Measurements from ENCODE around the gene RBM12. TPM values are rescaled to one million over a fixed set of nuclear protein-coding genes. Genes with fewer than 3 reads are reported as not detected.
A peak's percentile ranks its signal among the peaks of the same experiment; 100 is the strongest.

Gene RBM12
- total RNA-seq, 3 donors from 2014 or later (not counting 1 experiment from before 2014, with no cell fraction given), result 80.9 to 112 (median 89.4) TPM

DNA sequence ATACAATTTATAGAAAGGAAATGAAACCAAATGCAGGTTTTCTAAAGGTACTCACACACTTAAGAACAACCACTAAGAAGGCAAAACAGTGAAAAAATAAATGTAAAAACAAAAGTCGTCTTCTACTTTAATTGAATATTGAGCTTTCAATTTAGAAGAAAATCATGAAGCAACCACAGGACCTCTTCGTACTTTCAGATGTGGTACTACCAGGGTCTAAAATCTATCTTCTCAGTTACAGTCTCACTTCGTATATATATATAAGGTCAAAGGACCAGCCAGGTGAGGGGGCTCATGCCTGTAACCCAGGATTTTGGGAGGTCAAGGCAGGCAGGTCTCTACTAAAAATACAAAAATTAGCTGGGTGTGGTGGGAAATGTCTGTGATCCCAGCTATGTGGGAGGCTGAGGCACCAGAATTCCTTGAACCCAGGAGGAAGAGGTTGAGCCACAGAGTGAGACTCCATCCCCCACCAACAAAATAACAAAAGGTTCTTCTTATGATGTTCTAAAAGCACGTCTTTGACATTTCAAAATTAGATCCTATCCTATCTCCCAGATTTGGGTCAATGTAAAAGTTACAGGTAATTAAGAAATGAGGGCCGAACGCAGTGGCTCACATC, 47.0 kb upstream of the RBM12 start:
- H3K36me3 Mint-ChIP-seq, result peaks cover 25% of the 10 kb centered on the region
- no peak overlapping the region for H3K4me3 ChIP-seq (ENCODE audit: low read length)
- H3K36me3 ChIP-seq (ENCODE audit: control insufficient read depth, insufficient read depth, low read length), result peaks cover 96% of the 10 kb centered on the region
- peaks cover 37 to 40% of the 10 kb centered on the region in 2 donors for H3K4me1 Mint-ChIP-seq
- ATAC-seq, result no peak
- H3K9me3 ChIP-seq (ENCODE audit: control insufficient read depth, insufficient read depth, low read length), result no peaks in the 10 kb centered on the region
- no peak for TF ChIP-seq CTCF (IDR thresholded peaks at IDR 0.05)
- H3K27me3 ChIP-seq (ENCODE audit: control insufficient read depth, insufficient read depth, low read length), result no peaks in the 10 kb centered on the region
- peaks cover 12% of the 10 kb centered on the region for H3K4me1 ChIP-seq (ENCODE audit: control insufficient read depth, insufficient read depth, low read length)
- DNase-seq, result no peak
- no peaks in the 10 kb centered on the region for H3K27me3 Mint-ChIP-seq (ENCODE audit: low read depth in 2 of 2)
- intact Hi-C loops (cut with micrococcal nuclease), result no loop called here
- 73% methylated on average over 5 of the region's 6 CpGs for WGBS (ENCODE audit: insufficient coverage)
- no peak overlapping the region for H3K4me3 Mint-ChIP-seq
- H3K27ac Mint-ChIP-seq, result peak overlapping the region; percentile 29 to 84
- H3K9me3 Mint-ChIP-seq, result no peaks in the 10 kb centered on the region
- no peak overlapping the region for H3K27ac ChIP-seq (ENCODE audit: low read length)

DNA sequence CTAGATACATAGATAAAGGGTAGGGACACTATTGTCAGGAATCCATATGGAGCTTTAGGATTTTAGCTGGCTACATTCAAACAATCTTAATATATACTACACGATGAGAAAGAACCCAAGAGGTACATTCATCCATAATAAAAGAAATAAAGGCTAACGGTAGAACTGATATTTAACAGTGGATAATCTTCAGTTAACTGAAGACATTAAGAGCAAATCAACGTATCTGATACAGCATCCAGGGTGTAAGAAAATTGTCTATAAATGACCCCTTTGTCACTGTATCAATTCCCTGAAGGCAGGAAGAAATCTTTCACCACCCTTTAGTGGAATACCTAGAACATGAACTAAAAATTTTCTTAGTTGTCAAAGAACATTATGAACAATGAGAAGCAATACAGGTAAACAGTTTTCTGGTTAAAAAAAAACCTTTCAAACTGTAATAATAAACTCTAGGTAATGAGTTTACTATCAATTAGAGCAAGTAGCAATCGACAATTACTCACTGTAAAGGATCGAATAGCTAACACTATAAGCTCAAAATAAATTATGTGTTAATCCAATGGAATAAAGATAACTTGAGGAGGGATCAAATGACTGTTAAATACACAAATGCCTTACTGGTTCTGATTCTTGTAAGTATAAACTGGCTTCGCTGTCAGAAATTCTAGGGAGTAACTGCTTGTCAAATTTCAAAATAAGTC, 46.3 kb upstream of the RBM12 start:
- Histone ChIP-seq H3K9me3 (ENCODE audit: control insufficient read depth, insufficient read depth, low read length) (no peaks in the 10 kb centered on the region), H3K4me3 (ENCODE audit: low read length) (no peak overlapping the region), H3K36me3 (ENCODE audit: control insufficient read depth, insufficient read depth, low read length) (peaks cover 95% of the 10 kb centered on the region), H3K27ac (ENCODE audit: low read length) (no peak overlapping the region), H3K27me3 (ENCODE audit: control insufficient read depth, insufficient read depth, low read length) (no peaks in the 10 kb centered on the region), H3K4me1 (ENCODE audit: control insufficient read depth, insufficient read depth, low read length) (peaks cover 12% of the 10 kb centered on the region)
- 100% methylated on average over 1 of the region's 6 CpGs for whole genome bisulfite sequencing (ENCODE audit: insufficient coverage)
- no peak for TF ChIP-seq CTCF (IDR thresholded peaks at IDR 0.05)
- peaks cover 37 to 40% of the 10 kb centered on the region in 2 donors for H3K4me1 Mint-ChIP-seq
- H3K36me3 Mint-ChIP-seq, result peaks cover 25% of the 10 kb centered on the region
- H3K27ac Mint-ChIP-seq, result peak overlapping the region; percentile 29 to 84
- ATAC-seq, result no peak
- DNase-seq, result no peak
- intact Hi-C loops (cut with micrococcal nuclease), result no loop called here
- H3K27me3 Mint-ChIP-seq (ENCODE audit: low read depth in 2 of 2), result no peaks in the 10 kb centered on the region
- no peaks in the 10 kb centered on the region for H3K9me3 Mint-ChIP-seq
- peak overlapping the region; percentile 2 for H3K4me3 Mint-ChIP-seq

DNA sequence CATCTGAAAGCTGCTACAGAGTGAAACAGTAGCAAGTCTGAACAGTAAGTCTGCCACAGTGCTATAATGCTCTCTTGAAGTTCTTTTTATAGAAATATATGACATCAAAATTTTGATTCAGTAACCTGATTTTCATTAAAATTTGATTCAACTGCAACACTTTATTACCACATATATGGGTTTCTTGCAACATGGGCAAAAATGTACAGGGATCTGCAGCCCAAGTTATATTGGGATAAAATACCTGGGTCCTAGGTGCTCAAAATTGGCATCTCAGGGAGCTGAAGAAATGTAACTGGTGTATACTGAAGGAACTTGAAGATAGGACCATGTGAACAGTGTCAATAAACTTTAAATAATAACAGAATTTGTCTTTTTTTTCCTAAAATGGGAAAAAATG, 45.3 kb upstream of the RBM12 start:
- peaks cover 6% of the 10 kb centered on the region for H3K4me1 ChIP-seq (ENCODE audit: control insufficient read depth, insufficient read depth, low read length)
- H3K36me3 ChIP-seq (ENCODE audit: control insufficient read depth, insufficient read depth, low read length), result peaks cover 95% of the 10 kb centered on the region
- intact Hi-C loops (cut with micrococcal nuclease), result no loop called here
- Mint-ChIP-seq H3K27me3 (ENCODE audit: low read depth in 2 of 2) (no peaks in the 10 kb centered on the region), H3K4me1 (peaks cover 37 to 42% of the 10 kb centered on the region in 2 donors), H3K9me3 (no peaks in the 10 kb centered on the region), H3K36me3 (peaks cover 28% of the 10 kb centered on the region), H3K4me3 (no peak overlapping the region), H3K27ac (peak overlapping the region; percentile 21 to 84)
- no peak overlapping the region for H3K4me3 ChIP-seq (ENCODE audit: low read length)
- DNase-seq (no peak), ATAC-seq (no peak)
- no peak overlapping the region for H3K27ac ChIP-seq (ENCODE audit: low read length)
- no peaks in the 10 kb centered on the region for H3K27me3 ChIP-seq (ENCODE audit: control insufficient read depth, insufficient read depth, low read length)
- no peaks in the 10 kb centered on the region for H3K9me3 ChIP-seq (ENCODE audit: control insufficient read depth, insufficient read depth, low read length)
- TF ChIP-seq CTCF (IDR thresholded peaks at IDR 0.05), result no peak

Measured in natural killer cell (primary cell).